Fibroblast of mammary gland (primary cell): ENCODE measurements around the gene ABCE1.

ENCODE experiments used
- DNase-seq: peaks from one replicate; pipeline ENCODE4 v3.0.0-alpha.2; 2010; ENCODE audit warnings: low read depth
- H3K4me3 ChIP-seq: 2 replicates; pipeline ENCODE4 v1.5.1; 2011; ENCODE audit warnings: low read depth, mild to moderate bottlenecking, low read length, moderate library complexity; ENCODE audit not compliant: control insufficient read depth
- CTCF ChIP-seq: conservative IDR thresholded peaks from 2 replicates; pipeline ENCODE4 v1.5.1; 2011; ENCODE audit warnings: low read depth, low read length, inconsistent platforms; ENCODE audit not compliant: control insufficient read depth, insufficient read depth

The ABCE1 gene

GRCh38 chr4:145101091-145101490 lies 3.0 kb downstream of the ABCE1 start:
- peak; percentile 13 for DNase-seq
- H3K4me3 ChIP-seq: no peak overlapping the region
- TF ChIP-seq CTCF: no peak

GRCh38 chr4:145102619-145103018 lies 4.5 kb downstream of the ABCE1 start:
- DNase-seq: no peak
- TF ChIP-seq CTCF: no peak
- H3K4me3 ChIP-seq: no peak overlapping the region

- no peak overlapping the region for H3K4me3 ChIP-seq
- no peak for TF ChIP-seq CTCF
- no peak for DNase-seq
Observed at GRCh38 chr4:145103496-145103895, 5.4 kb downstream of the ABCE1 start.

GRCh38 chr4:145107126-145107525 lies 9.0 kb downstream of the ABCE1 start:
- no peak overlapping the region for H3K4me3 ChIP-seq
- DNase-seq: no peak
- TF ChIP-seq CTCF: no peak

- no peak for TF ChIP-seq CTCF
Observed at GRCh38 chr4:145108128-145108527, 10.0 kb downstream of the ABCE1 start.

GRCh38 chr4:145125396-145125795 lies 27.3 kb downstream of the ABCE1 start:
- no peak for DNase-seq
- no peak for TF ChIP-seq CTCF
- no peak overlapping the region for H3K4me3 ChIP-seq

More at GRCh38 chr4:145108128-145108527, 10.0 kb downstream of the ABCE1 start:
- no peak overlapping the region for H3K4me3 ChIP-seq
- DNase-seq: no peak

GRCh38 chr4:145130130-145130529 lies 32.0 kb downstream of the ABCE1 start:
- no peak overlapping the region for H3K4me3 ChIP-seq
- no peak for DNase-seq
- TF ChIP-seq CTCF: no peak
